T-helper 1 cell treated with Interleukin-12 subunit alpha and Interleukin-12 subunit beta and Interleukin-4 antibody, amounts not matched to agents 30 μg/mL and 1 μg/mL, for 36 hours (primary cell): ENCODE measurements around the gene TPRG1.

Source experiments
- H3K27ac Mint-ChIP-seq: one replicate; pipeline ENCODE4 v1.8.0; 2021; ENCODE audit warnings: mild to moderate bottlenecking, mixed read lengths
- H3K27me3 Mint-ChIP-seq: one replicate; pipeline ENCODE4 v1.8.0; 2021; ENCODE audit warnings: low read depth, mixed read lengths
- H3K36me3 Mint-ChIP-seq: one replicate; pipeline ENCODE4 v1.8.0; 2021; ENCODE audit warnings: low read depth, mixed read lengths
- H3K4me1 Mint-ChIP-seq: one replicate; pipeline ENCODE4 v1.8.0; 2021; ENCODE audit warnings: low read depth, mixed read lengths
- H3K4me3 Mint-ChIP-seq: one replicate; pipeline ENCODE4 v1.8.0; 2021; ENCODE audit warnings: mild to moderate bottlenecking, moderate library complexity, mixed read lengths
- H3K9me3 Mint-ChIP-seq: one replicate; pipeline ENCODE4 v1.8.0; 2021; ENCODE audit warnings: mixed read lengths

TPRG1 gene

DNA sequence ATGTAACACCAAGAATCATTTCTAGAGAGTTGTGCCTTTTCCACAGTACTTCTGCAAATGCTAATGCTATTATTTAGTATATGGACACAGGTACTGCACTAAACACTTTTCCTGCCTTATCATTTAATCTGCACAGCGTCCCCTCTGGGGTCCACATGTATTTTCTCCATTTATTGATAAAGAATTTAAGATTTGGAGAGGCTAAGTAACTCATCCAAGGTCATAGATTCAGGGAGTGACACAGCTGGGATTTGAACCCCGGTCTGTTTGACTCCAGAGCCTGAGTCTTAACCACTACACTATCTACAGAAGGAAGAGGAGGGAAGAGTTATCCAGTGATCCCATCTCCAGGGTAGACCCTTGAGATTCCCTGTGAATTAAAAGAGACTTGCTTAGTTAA lies 24.9 kb upstream of the TPRG1 start:
- peaks cover 38% of the 10 kb centered on the region for H3K4me1 Mint-ChIP-seq
- peaks cover 11% of the 10 kb centered on the region for H3K27me3 Mint-ChIP-seq
- no peak overlapping the region for H3K27ac Mint-ChIP-seq
- no peak overlapping the region for H3K4me3 Mint-ChIP-seq
- H3K36me3 Mint-ChIP-seq, result no peaks in the 10 kb centered on the region
- no peaks in the 10 kb centered on the region for H3K9me3 Mint-ChIP-seq

DNA sequence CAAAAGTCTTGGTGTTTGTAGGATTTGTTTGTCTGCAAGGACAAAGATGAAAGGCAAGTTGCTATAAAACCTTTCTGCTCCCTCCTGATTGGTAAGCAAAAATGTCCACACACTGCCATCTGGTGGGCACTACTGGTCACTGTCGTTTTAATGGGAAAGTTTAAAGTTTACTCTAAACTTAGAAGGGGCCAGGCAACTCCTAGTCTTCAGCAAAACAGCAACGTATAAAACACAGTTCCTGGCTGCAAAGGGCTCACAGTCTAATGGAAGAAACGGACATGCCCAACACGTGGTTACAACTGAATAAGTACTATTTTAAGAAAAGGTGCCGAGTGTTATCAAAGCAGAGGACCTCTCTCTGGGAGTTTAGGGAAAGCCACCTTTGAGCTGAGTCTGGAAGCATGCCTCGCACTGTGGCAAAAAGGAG lies 23.7 kb upstream of the TPRG1 start:
- Mint-ChIP-seq H3K4me1 (peaks cover 29% of the 10 kb centered on the region), H3K27ac (no peak overlapping the region), H3K4me3 (no peak overlapping the region), H3K9me3 (no peaks in the 10 kb centered on the region), H3K36me3 (no peaks in the 10 kb centered on the region), H3K27me3 (peaks cover 10% of the 10 kb centered on the region)

DNA sequence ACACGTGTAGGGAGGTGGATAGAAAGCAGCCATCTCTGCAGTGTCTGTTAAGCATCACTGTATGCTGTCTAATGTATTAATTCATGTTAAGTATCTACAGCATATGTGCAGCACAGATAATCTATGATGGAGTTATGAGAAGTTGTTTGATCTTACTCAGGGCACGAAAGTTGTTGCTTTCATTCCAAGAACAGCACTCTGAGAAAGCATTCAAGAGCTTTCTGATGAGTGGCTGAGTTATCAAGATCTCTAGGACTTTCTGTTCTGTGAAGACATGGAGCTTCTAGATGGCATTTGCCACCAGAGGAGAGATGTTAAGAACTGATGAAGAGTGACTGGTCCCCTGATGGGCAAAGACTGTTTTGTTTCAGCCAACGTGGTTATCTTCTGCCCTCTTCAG lies 22.6 kb upstream of the TPRG1 start:
- Mint-ChIP-seq H3K9me3 (no peaks in the 10 kb centered on the region), H3K27ac (no peak overlapping the region), H3K4me1 (peaks cover 22% of the 10 kb centered on the region), H3K36me3 (no peaks in the 10 kb centered on the region), H3K27me3 (peaks cover 15% of the 10 kb centered on the region), H3K4me3 (no peak overlapping the region)

DNA sequence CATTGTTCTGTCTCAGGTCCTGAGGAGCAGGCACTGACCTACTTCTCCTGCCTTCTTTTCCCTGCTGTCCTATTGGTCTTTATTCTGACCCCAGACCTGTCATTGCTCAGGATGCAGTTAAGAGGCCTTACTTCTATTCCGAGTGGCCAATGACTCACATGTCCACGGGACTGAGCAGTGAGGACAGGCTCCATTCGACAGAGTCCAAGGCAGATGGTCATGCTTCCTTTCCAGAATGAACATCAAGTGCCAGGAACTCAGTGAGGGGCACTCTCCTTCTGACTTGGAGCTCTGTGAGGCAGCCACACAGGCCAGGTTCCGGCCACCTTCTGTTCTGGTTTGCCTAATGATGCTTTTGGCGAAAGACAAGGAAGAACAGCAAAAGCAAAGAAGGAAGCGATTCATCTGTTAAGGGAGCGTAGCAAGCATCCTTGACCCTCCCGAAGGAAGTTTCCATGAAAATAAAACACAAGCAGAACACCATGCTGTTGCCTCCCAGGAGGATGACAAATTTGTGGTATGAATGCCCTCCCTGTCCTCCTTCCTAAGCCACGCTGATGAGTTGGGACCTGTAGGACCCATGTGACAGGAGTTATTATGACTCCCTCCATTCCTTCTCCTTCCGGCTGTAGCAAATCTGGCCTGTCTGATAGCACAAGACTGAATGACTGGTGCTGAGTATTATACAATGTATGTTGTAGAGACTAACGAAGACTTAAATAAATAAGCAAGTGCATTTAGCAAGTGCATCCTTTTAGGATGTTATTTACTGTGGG lies 14.4 kb upstream of the TPRG1 start:
- H3K4me1 Mint-ChIP-seq, result no peaks in the 10 kb centered on the region
- no peaks in the 10 kb centered on the region for H3K36me3 Mint-ChIP-seq
- H3K4me3 Mint-ChIP-seq, result no peak overlapping the region
- H3K9me3 Mint-ChIP-seq, result no peaks in the 10 kb centered on the region
- peaks cover 21% of the 10 kb centered on the region for H3K27me3 Mint-ChIP-seq
- H3K27ac Mint-ChIP-seq, result no peak overlapping the region

DNA sequence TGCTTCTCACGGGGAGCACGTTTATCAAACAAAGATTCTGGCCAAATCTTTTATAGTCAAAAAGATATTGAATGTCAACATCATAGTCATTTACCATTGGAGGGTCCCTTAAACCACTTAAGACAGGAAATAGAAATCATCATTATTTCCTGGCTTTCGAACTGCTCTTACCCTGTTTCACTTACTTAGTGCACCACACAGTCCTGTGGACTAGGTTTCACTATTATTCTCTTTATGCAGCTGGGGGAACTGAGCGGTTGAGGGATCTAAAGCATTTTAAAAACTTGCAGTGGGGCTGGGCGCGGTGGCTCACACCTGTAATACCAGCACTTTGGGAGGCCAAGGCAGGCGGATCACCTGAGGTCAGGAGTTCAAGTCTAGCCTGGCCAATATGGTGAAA lies 13.7 kb upstream of the TPRG1 start:
- H3K27ac Mint-ChIP-seq, result no peak overlapping the region
- H3K36me3 Mint-ChIP-seq, result no peaks in the 10 kb centered on the region
- no peaks in the 10 kb centered on the region for H3K9me3 Mint-ChIP-seq
- no peak overlapping the region for H3K4me3 Mint-ChIP-seq
- peaks cover 18% of the 10 kb centered on the region for H3K27me3 Mint-ChIP-seq
- H3K4me1 Mint-ChIP-seq, result no peaks in the 10 kb centered on the region

DNA sequence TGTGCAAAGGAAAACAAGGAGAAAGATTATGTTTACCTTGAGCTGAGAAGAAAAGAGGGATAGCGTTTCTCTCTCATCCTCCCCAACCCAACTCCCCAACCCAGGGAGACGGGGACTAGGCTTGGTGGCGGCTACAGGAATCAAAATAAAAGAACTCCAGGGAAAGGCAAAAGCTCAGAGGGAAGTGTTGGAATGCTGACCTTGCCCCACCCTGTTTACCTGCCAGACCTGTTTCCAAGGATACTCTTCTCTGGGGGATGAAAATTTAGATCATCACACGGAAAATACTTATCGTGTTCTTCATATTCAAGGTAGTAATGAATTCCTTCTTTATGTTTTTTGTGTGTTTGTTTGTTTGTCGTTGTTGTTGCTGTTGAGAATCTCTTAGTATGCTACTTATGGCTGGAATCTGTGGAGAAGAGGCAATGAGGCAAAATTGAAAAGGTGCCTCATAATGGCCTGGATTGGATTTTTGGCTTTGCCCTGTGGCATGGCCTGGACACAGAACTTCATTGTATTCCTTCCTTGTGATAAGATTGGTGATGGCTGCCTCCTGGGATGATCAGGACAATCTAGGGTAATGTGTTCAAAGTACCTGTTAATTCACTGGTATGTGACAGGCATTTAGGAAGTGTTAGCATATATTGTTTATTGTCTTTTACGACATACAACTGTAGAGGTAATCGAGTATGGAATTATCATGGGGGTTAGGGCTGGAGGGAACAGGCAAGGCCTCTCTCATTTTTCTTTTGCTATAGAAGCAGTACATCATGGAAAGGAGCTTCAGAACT lies 11.1 kb upstream of the TPRG1 start:
- H3K36me3 Mint-ChIP-seq, result no peaks in the 10 kb centered on the region
- no peak overlapping the region for H3K4me3 Mint-ChIP-seq
- no peaks in the 10 kb centered on the region for H3K9me3 Mint-ChIP-seq
- H3K4me1 Mint-ChIP-seq, result no peaks in the 10 kb centered on the region
- no peak overlapping the region for H3K27ac Mint-ChIP-seq
- peaks cover 12% of the 10 kb centered on the region for H3K27me3 Mint-ChIP-seq

DNA sequence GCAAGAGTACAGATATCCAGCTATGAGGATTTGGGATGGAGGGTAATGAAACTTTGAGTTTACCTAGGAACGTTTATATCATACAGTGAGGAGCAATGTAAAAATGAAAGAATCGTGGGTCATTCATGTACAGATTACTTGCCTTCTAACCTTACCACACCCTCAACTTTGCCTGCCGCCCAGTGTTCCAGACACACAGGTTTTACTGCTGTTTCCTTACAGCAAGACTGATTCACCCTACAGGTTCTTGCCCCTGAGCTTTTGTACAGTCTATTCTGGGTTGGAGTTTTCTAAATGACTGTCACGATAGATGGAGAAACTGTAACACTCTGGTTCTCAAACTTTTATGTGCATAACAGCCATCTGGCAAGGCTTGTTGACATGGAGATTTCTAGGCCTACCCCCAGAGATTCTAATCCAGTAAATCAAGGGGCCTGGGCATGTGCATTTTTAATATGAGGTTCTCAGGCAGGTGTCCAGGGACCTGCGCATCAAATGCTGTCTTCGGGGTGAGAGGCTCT lies 6.6 kb upstream of the TPRG1 start:
- H3K36me3 Mint-ChIP-seq, result no peaks in the 10 kb centered on the region

DNA sequence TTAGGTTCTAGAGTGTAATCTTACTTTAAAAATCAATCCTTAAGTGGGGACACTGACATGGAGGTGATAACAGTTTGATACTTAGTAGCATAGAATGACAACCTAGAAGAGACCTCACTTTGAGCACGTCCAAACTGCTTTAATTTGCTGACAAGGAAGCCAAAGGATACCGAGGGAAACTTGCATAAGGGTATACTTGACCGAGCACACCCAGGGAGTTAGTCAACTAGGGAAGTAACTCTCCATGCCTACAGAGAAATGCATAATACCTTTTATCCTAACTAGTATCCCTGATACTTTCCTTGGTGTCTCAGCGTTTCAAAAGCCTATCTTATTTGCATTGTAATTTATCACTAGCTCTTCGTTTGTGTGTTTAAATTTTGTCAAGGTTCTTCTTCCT lies 5.5 kb upstream of the TPRG1 start:
- Mint-ChIP-seq H3K9me3 (no peaks in the 10 kb centered on the region), H3K27ac (no peak overlapping the region), H3K36me3 (no peaks in the 10 kb centered on the region), H3K27me3 (no peaks in the 10 kb centered on the region), H3K4me1 (peaks cover 8% of the 10 kb centered on the region), H3K4me3 (no peak overlapping the region)

More for the DNA sequence above, 6.6 kb upstream of the TPRG1 start:
- no peak overlapping the region for H3K27ac Mint-ChIP-seq
- no peaks in the 10 kb centered on the region for H3K9me3 Mint-ChIP-seq
- no peak overlapping the region for H3K4me3 Mint-ChIP-seq
- H3K27me3 Mint-ChIP-seq, result peaks cover under 1% of the 10 kb centered on the region
- peaks cover 7% of the 10 kb centered on the region for H3K4me1 Mint-ChIP-seq

DNA sequence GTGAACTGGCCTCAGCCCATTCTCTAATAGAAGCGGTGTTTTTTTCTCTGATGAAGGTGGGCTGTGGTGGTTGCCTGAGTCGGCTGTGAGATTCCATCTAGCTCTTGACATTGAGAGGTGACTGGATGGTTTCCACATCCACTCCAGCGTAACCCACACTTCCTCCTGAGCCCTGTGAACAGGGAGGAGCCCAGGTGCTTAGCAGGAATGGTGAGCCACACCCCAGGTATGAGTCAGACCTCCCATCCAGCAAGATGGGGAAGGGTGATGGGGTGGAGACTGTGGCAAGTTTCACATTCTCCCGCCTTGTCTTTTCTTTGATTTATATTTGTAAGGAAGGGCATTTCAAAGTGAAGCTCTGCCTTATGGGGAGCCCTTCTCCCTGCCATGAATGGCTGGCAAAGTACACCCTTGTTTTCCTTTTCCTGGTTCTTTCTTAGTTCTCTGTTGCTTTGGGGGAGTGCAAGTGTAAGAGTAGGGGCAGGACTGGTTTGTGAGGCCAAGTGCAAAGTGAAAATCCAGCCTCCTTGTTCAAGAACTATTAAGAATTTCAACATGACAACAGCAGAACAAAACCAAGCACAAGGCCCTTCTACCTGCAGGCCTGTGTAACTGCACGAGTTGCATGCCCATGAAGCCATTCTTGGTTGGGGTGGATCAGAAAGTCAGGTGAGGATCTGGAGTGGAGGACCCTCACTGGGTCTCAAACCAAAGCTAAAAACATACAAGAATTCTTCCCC lies 4.6 kb upstream of the TPRG1 start:
- Mint-ChIP-seq H3K9me3 (no peaks in the 10 kb centered on the region), H3K4me3 (no peak overlapping the region), H3K4me1 (peaks cover 14% of the 10 kb centered on the region), H3K27ac (no peak overlapping the region), H3K36me3 (no peaks in the 10 kb centered on the region), H3K27me3 (no peaks in the 10 kb centered on the region)

DNA sequence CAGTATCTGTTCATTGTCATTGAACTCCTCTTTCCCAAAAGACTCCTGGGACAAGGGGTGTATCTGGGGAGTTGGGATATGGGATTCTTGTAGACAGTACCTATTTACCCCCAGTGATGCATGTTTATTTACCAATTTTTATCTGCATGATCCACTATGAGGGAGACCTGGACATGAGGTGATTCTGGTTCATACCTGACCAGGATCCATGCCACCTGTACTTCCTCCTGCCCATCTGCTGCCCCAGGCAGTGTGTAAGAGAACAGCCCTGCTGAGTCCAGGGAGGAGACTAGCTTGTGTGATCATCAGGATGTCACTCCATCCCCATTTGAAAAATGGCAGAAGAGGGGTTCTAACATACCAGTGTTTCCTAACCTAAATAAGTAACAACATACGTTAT lies 3.1 kb upstream of the TPRG1 start:
- Mint-ChIP-seq H3K4me3 (no peak overlapping the region), H3K4me1 (peaks cover 17% of the 10 kb centered on the region), H3K27me3 (no peaks in the 10 kb centered on the region), H3K9me3 (no peaks in the 10 kb centered on the region), H3K27ac (no peak overlapping the region), H3K36me3 (no peaks in the 10 kb centered on the region)

DNA sequence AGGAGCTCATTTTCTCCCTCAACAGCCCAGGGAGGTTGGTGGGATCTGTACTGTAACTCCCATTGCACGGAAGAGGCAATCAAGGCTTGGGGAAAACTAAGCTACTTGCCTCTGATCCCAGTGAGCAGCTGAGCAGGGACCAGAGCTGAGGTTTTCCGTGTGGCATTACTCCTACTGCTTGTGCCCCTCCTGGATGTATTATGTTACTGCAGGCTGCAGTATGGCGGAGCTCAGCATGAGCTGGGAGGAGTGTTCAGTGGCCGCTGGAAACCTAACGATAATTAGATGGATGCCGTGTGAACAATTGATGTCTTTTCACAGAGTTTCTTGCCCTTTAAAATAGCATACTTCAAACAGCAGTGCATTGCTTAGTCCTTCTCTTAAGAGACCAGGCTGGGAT lies 2.0 kb upstream of the TPRG1 start:
- no peaks in the 10 kb centered on the region for H3K36me3 Mint-ChIP-seq
- H3K27me3 Mint-ChIP-seq, result no peaks in the 10 kb centered on the region
- no peaks in the 10 kb centered on the region for H3K9me3 Mint-ChIP-seq
- no peak overlapping the region for H3K27ac Mint-ChIP-seq
- H3K4me3 Mint-ChIP-seq, result no peak overlapping the region
- peaks cover 17% of the 10 kb centered on the region for H3K4me1 Mint-ChIP-seq

DNA sequence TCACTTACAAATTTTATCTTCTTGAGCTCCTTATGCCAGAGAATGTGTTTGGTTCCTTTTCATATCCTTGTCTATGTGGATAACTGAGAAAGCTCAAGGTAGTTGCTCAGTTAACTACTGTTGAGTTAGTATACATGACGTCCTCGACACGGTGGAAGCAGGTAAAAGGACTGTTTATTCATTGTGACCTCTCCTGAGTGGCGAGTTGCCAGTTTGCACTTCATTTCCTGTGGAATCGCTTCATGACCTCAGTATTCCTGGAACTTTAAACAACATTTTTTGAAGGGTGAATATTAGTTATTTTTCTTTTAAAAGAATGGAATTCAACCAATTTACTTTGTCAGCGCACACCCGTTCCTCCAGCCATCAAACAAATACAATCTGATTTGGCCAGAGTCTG lies 1.2 kb upstream of the TPRG1 start:
- H3K36me3 Mint-ChIP-seq, result no peaks in the 10 kb centered on the region
- H3K9me3 Mint-ChIP-seq, result no peaks in the 10 kb centered on the region
- no peak overlapping the region for H3K4me3 Mint-ChIP-seq
- H3K27me3 Mint-ChIP-seq, result no peaks in the 10 kb centered on the region
- H3K27ac Mint-ChIP-seq, result no peak overlapping the region
- peaks cover 17% of the 10 kb centered on the region for H3K4me1 Mint-ChIP-seq

DNA sequence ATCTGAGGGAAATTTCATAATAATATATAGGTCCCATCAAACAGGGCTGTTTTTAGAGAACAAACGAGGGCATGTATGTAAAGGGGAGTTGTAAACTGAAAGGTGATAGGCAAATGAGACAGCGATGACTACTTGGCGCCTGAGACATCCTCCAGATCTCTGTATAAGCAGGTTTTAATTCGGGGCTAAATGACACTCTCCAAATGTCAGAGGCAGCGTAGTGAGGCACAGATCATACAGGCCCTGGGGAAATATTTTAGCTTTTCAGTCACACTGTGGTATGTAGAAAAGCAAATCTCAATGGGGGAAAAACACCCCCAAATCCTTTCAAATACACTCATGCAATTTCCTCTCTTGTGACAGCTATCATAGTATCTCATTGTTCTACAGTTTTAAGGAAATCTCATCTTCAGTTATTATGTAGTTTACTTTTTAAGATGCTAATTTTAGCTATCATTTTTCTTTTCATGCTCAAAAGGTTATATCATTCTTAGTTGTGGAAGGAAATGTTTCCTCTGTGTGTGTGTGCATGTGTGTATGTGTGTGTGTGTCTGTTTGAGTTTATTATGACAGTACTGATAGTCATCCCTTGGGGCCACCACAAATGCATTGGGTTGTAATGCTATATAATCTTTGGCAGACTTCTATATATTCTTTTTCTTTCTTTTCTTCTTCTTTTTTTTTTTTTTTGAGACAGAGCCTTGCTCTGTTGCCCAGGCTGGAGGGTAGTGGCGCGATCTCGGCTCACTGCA lies 1.1 kb downstream of the TPRG1 start:
- Mint-ChIP-seq H3K27me3 (peaks cover 6% of the 10 kb centered on the region), H3K36me3 (no peaks in the 10 kb centered on the region)

DNA sequence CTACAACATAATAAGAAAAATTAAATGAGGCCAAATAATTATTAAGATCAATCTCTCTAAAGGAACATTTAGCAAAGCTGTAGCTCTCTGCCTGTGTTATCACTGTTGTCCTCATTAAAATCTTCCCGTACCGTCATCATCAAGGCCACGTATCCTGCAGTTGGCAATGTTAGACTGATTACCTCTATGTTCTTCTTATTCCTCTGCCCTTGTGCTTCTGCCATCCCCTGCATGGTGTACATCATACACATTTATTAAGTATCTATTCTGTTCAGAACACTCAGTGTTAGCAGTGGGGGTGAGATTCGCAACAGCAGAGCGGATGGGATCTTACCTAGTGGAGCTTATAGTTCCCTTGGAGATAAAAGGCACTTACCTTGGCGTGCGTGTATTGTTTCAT lies 12.8 kb downstream of the TPRG1 start:
- no peak overlapping the region for H3K4me3 Mint-ChIP-seq

More for the DNA sequence above, 1.1 kb downstream of the TPRG1 start:
- Mint-ChIP-seq H3K4me1 (peaks cover 9% of the 10 kb centered on the region), H3K4me3 (no peak overlapping the region), H3K27ac (no peak overlapping the region), H3K9me3 (no peaks in the 10 kb centered on the region)

More for the DNA sequence above, 12.8 kb downstream of the TPRG1 start:
- H3K4me1 Mint-ChIP-seq, result peaks cover 4% of the 10 kb centered on the region
- H3K27ac Mint-ChIP-seq, result no peak overlapping the region
- H3K36me3 Mint-ChIP-seq, result no peaks in the 10 kb centered on the region
- H3K9me3 Mint-ChIP-seq, result peaks cover 24% of the 10 kb centered on the region
- no peaks in the 10 kb centered on the region for H3K27me3 Mint-ChIP-seq
